Hepatic stellate cell (primary cell): ENCODE results near the gene DGKD.

ENCODE experiments used
- DNase-seq: peaks from one replicate; pipeline ENCODE4 v3.0.0; 2011; ENCODE audit warnings: low spot score

The DGKD gene

DNA sequence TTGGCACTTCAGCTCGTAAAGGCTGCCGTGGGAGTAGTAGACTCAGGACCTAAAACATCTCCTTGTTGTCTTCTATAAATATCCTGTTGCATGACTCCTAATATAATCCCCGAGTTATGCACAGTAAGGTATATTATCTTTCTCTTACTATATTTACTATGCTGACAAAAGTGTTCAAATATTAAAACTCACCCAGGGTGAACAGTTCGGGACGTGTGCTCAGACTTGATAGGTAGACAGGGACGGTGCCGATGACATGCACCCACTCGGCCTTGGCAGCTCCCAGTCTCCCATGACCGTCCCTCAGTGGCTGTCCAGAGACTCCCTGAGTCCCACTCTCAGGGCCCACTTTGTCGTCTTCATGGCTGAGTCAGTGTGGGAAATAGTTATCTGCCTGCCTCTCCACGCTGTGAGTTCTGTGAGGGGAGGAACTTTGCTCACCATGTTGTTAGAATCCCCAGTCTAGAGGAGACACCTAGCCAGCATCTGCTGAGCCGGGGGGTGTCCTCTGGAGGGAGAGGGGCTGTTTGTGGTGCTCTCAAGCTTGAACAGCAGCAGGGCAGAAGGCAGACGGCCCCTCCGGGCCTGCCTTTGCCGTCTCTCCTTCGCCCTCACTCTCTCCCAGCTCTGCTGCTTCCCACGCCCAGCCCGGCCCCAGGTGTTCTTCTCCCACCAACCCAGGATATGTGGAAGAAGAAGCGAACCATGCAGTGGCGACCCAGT, 75.0 kb downstream of the DGKD start:
- no peak for DNase-seq

DNA sequence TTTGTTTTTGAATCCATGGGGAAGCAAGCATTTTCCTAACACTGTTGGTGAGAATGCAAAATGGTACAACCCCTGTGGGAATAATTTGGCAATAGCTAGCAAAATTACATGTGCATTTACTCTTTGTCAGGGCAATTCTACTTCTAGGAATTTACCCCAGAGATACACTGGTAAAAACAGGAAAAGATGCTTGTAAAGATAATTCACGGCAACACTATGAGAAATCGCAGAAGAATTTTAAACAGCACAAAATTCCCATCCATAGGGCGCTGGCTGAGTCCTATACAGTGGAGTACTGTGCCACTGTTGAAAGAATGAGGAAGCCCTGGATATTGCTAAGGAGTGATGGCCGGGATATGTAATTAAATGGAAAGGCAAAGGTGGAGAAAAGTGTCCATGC, 75.8 kb downstream of the DGKD start:
- no peak for DNase-seq

GRCh38 chr2:233430651-233431050, 76.4 kb downstream of the DGKD start:
- no peak for DNase-seq

DNA sequence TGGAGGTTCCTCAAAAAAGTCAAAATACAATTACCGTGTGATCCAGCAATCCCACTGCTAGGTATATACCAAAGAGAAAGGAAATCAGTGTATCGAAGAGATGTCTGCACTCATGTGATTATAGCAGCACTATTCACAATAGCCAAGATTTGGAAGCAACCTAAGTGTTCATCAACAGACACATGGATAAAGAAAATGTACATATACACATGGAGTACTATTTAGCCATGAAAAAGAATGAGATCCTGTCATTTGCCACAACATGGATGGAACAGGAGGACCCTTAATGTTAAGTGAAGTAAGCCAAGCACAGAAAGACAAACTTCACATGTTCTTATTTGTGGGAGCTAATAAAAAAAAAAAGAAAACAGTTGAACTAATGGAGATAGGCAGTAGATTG, 78.7 kb downstream of the DGKD start:
- DNase-seq, result no peak

DNA sequence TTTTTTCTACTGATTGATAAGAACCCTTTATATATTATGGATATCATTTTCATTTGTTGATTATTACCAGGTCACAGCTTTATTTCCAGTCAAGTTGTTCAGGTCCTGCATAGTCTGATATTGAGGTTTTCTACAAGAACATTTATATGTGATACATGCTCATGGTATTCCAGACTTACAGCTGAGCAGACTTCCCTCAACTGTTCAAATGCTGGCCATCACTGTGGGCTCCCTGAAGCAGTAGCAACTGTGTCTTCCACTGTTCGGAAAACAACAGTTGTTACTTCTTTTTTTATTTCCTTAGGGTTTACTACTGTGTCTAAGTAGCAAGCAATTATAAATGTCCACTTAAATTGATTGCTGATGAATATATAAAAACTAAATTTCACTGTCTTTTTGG, 79.5 kb downstream of the DGKD start:
- no peak for DNase-seq

GRCh38 chr2:233434666-233435330, 80.5 kb downstream of the DGKD start:
- no peak for DNase-seq

GRCh38 chr2:233435436-233436190, 81.3 kb downstream of the DGKD start:
- DNase-seq, result no peak

GRCh38 chr2:233436191-233436581, 81.9 kb downstream of the DGKD start:
- DNase-seq, result no peak

- no peak for DNase-seq
These were observed 82.6 kb downstream of the DGKD start for GRCh38 chr2:233436691-233437438.

DNA sequence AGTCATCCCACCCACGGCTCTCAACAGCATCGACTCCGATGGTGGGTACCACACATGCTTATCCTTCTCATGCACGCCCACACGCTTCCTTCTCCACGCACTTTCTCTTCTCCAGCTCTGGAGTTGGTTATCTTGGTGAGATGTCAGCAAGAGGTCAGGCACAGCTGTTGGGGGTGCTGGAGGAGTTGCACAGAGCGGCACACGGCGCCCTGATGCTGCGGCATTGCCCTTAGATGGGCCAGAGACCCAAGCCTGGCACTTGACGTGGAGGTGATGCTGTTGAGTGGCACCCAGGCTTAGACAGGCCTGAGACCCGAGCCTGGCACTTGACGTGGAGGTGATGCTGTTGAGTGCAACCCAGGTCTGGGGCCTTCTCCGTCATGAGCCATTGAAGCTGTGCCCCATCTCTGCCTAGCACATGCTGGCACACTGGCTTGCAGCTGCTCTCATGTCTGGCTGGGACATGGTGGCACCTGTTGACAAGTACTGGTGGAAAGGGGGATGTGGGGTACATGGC, 83.2 kb downstream of the DGKD start:
- no peak for DNase-seq

GRCh38 chr2:233438573-233439147, 84.4 kb downstream of the DGKD start:
- DNase-seq, result no peak

DNA sequence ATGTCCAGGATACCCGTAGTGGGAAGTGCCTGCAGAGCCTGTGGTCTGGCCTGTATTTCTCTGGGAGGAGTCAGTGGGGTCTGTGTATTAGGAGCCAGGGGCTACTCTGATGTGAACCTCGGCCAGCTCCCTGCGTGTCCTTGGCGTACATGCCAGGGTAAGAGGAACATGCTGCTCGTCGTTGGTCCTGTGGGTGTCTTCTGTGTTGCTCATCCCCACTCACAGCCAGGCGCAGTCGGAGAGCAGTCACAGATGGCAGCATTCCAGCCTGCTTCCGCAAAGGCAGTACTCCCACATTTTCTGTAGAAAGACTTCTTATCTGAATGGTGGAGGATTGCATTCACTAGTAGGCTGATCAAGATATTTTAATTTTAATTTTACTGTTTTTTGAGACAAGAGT, 84.9 kb downstream of the DGKD start:
- DNase-seq, result peak; percentile 69

DNA sequence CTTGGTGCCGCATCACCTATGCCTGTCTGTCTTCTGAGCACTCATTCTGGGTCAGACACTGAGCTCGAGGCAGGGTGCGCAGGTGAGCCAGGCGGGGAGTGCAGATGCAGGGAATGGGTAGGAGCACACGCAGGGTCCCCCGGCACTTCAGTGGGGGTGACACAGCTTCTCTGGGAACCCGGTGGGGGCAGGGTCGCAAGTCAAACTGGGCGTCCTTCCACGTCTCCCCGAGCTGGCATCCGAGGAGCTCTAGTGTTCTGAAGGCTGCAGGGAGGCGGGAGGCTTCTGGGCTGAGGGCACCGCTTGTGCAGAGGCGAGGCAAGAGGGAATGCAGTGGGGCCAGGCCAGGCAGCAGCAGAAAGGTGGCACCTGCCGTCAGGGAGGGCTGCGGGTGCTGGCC, 86.0 kb downstream of the DGKD start:
- no peak for DNase-seq

GRCh38 chr2:233440714-233441113, 86.4 kb downstream of the DGKD start:
- DNase-seq, result no peak

DNA sequence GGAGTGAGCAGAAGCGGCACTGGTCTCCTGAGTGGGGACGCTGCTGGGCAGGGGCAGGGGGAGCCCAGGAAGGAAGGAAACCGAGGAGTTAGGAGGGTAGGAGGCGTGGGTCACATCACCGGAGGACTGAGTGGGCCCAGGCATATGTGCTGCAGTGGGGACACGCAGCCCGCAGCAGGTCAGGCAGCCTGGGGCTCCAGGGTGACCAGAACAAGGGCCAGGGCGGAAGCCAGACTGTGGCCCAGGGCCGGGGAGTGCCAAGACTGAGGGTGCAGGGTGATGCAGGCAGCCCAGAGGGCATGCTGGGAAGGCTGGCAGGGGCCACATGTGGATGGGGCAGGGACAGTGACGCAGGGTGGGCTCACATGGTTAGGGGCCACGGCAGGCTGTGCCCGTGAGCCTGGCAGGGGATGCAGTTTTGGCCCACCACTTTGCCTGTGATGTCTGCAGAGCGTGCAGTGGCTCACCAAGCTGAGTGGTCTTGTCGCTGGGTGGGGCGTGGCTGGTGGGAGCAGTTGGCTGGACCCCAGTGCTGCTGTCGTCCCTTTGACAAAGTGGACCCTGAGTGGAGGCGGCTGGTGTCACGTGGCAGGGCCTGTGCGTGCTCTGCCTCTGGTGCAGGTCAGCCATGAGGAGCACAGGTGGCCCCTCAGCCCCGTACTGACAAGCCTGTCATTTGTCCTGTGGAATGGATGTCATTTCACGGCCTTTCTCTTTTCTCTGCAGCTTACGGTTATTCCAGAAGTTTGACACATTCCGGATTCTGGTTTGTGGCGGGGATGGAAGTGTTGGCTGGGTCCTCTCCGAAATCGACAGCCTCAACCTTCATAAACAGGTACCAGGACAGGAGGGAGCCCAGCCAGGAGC, 87.1 kb downstream of the DGKD start:
- DNase-seq, result no peak

GRCh38 chr2:233442028-233442310, 87.7 kb downstream of the DGKD start:
- no peak for DNase-seq

GRCh38 chr2:233443511-233444183, 89.4 kb downstream of the DGKD start:
- DNase-seq, result peak; percentile 92

GRCh38 chr2:233444501-233444900, 90.2 kb downstream of the DGKD start:
- no peak for DNase-seq

GRCh38 chr2:233445152-233445830, 91.0 kb downstream of the DGKD start:
- DNase-seq, result no peak

DNA sequence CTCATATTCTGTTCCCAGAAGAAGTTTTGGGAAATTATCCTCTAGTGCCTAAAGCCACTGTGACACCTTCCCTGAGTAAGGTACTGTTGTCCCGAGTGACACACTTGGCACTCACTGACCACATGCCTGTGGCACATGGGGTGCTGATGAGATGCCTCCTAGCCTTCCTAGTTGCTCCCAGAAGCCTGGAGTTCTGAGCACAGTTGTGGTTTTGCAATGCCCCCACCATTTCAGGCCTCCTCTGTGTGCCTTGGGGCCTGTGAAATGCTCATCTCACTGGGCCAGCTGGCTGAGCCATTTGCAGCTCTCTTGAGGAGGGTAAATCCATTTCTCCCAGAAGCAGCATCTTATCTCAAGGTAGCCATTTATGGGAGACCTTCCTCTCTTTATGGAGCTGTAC, 91.8 kb downstream of the DGKD start:
- DNase-seq, result no peak
